HFFc6 (cell line): Measurements from ENCODE around the gene LRRN2. TPM values are rescaled to one million over a fixed set of nuclear protein-coding genes. Genes with fewer than 3 reads are reported as not detected.

Experiments used
- DNase-seq: peaks from one replicate; pipeline ENCODE4 v3.0.0-alpha.2; 2018
- H3K27ac Mint-ChIP-seq: 2 replicates; pipeline ENCODE4 v1.8.0; 2020; ENCODE audit warnings: mild to moderate bottlenecking, mixed read lengths
- H3K27me3 Mint-ChIP-seq: 2 replicates; pipeline ENCODE4 v1.8.0; 2021; ENCODE audit warnings: mild to moderate bottlenecking, moderate library complexity, mixed read lengths; ENCODE audit not compliant: insufficient read depth
- H3K36me3 Mint-ChIP-seq: 2 replicates; pipeline ENCODE4 v1.8.0; 2021; ENCODE audit warnings: low read depth, mixed read lengths
- H3K4me1 Mint-ChIP-seq: 2 replicates; pipeline ENCODE4 v1.8.0; 2020; ENCODE audit warnings: low read depth, mixed read lengths
- H3K4me3 Mint-ChIP-seq: 2 replicates; pipeline ENCODE4 v1.8.0; 2020; ENCODE audit warnings: mild to moderate bottlenecking, moderate library complexity, mixed read lengths
- H3K9me3 Mint-ChIP-seq: 2 replicates; pipeline ENCODE4 v1.8.0; 2020; ENCODE audit warnings: mild to moderate bottlenecking, mixed read lengths
- CTCF ChIP-seq: fragments of 200-600 bp; sonication (generic); IDR thresholded peaks from 2 replicates; pipeline ENCODE4 v1.5.0; 2021; ENCODE audit warnings: antibody characterized with exemption, mild to moderate bottlenecking
- total RNA-seq, 6 experiments: library from RNA; stranded (reverse); fragmentation: NEBNext Ultra II Directional; extraction: Animal tissue kit (Norgen Biotek cat#: 25700); gene quantifications; 2 replicates in 1 of 6; 3 replicates in 5 of 6; pipeline ENCODE4 v1.2.3, GENCODE V29; 2021

LRRN2 gene
- total RNA-seq, 6 experiments from 2014 or later, result not detected

GRCh38 chr1:204599098-204599497, 86.4 kb downstream of the LRRN2 start:
- no peak for TF ChIP-seq CTCF

GRCh38 chr1:204598319-204598969, 87.1 kb downstream of the LRRN2 start:
- Mint-ChIP-seq H3K4me1 (no peaks in the 10 kb centered on the region), H3K9me3 (no peaks in the 10 kb centered on the region), H3K4me3 (no peak overlapping the region), H3K27ac (no peak overlapping the region), H3K36me3 (no peaks in the 10 kb centered on the region), H3K27me3 (peaks cover 61% of the 10 kb centered on the region)
- TF ChIP-seq CTCF, result no peak
- DNase-seq, result no peak

More at GRCh38 chr1:204599098-204599497, 86.4 kb downstream of the LRRN2 start:
- Mint-ChIP-seq H3K9me3 (no peaks in the 10 kb centered on the region), H3K4me1 (no peaks in the 10 kb centered on the region), H3K27me3 (peaks cover 63% of the 10 kb centered on the region), H3K27ac (no peak overlapping the region), H3K36me3 (no peaks in the 10 kb centered on the region), H3K4me3 (no peak overlapping the region)
- no peak for DNase-seq

- Mint-ChIP-seq H3K27me3 (peaks cover 26% of the 10 kb centered on the region), H3K36me3 (no peaks in the 10 kb centered on the region), H3K4me3 (no peak overlapping the region), H3K4me1 (peaks cover 30% of the 10 kb centered on the region), H3K27ac (no peak overlapping the region), H3K9me3 (no peaks in the 10 kb centered on the region)
- no peak for DNase-seq
- TF ChIP-seq CTCF, result no peak
Observed at GRCh38 chr1:204592246-204592948, 93.1 kb downstream of the LRRN2 start.

GRCh38 chr1:204591473-204592090, 94.0 kb downstream of the LRRN2 start:
- peak; percentile 63 for DNase-seq
- Mint-ChIP-seq H3K9me3 (no peaks in the 10 kb centered on the region), H3K4me3 (peak overlapping the region; percentile 5; the same call in 1 of the 2 replicates), H3K4me1 (peaks cover 30% of the 10 kb centered on the region), H3K36me3 (no peaks in the 10 kb centered on the region), H3K27me3 (peaks cover 19% of the 10 kb centered on the region), H3K27ac (peak overlapping the region; percentile 1; the same call in 1 of the 2 replicates)
- no peak for TF ChIP-seq CTCF

- Mint-ChIP-seq H3K27ac (no peak overlapping the region), H3K4me3 (peak overlapping the region; percentile 13; the same call in 1 of the 2 replicates), H3K4me1 (peaks cover 30% of the 10 kb centered on the region), H3K36me3 (no peaks in the 10 kb centered on the region), H3K9me3 (no peaks in the 10 kb centered on the region), H3K27me3 (peaks cover 16% of the 10 kb centered on the region)
- no peak for TF ChIP-seq CTCF
- peak; percentile 9 for DNase-seq
Observed at GRCh38 chr1:204589409-204590038, 96.0 kb downstream of the LRRN2 start.
